IMR-90 (cell line): ENCODE measurements around the gene PNMA5.

Experiments used
- CTCF ChIP-seq: conservative IDR thresholded peaks from 2 replicates; pipeline ENCODE4 v1.5.1; 2012; ENCODE audit warnings: mild to moderate bottlenecking, low read depth, low read length, improper control_type of control experiment
- MAFK ChIP-seq: IDR thresholded peaks from 2 replicates; pipeline ENCODE4 v1.6.1; 2012; ENCODE audit warnings: low read depth, low read length, improper control_type of control experiment
- POLR2A ChIP-seq: IDR thresholded peaks from 2 replicates; pipeline ENCODE4 v1.6.1; 2012; ENCODE audit warnings: mild to moderate bottlenecking, low read depth, low read length
- RFX5 ChIP-seq: IDR thresholded peaks from 2 replicates; pipeline ENCODE4 v1.8.0; 2012; ENCODE audit warnings: low read depth, mild to moderate bottlenecking, low read length, moderate library complexity
- USF2 ChIP-seq: fragments of 150-350 bp; IDR thresholded peaks from 2 replicates; pipeline ENCODE4 v1.6.1; 2017; ENCODE audit warnings: mild to moderate bottlenecking, antibody characterized with exemption, low read length, low read depth

GRCh38 chrX:152968193-152968592, 25.7 kb downstream of the PNMA5 start:
- TF ChIP-seq CTCF (no peak), USF2 (no peak), POLR2A (no peak), MAFK (no peak), RFX5 (no peak)
